ENCODE measurements around the gene MEX3A. TPM values are rescaled to one million over a fixed set of nuclear protein-coding genes. Genes with fewer than 3 reads are reported as not detected.
"Not testable (repeated sequence)": the region's sequence is repeated elsewhere in the genome, so short reads cannot be mapped to it uniquely, and the experiment has no call there.

The MEX3A gene
- polyA plus RNA-seq, 6 donors from 2014 or later: 0.05 to 0.13 TPM; not detected in 4

DNA sequence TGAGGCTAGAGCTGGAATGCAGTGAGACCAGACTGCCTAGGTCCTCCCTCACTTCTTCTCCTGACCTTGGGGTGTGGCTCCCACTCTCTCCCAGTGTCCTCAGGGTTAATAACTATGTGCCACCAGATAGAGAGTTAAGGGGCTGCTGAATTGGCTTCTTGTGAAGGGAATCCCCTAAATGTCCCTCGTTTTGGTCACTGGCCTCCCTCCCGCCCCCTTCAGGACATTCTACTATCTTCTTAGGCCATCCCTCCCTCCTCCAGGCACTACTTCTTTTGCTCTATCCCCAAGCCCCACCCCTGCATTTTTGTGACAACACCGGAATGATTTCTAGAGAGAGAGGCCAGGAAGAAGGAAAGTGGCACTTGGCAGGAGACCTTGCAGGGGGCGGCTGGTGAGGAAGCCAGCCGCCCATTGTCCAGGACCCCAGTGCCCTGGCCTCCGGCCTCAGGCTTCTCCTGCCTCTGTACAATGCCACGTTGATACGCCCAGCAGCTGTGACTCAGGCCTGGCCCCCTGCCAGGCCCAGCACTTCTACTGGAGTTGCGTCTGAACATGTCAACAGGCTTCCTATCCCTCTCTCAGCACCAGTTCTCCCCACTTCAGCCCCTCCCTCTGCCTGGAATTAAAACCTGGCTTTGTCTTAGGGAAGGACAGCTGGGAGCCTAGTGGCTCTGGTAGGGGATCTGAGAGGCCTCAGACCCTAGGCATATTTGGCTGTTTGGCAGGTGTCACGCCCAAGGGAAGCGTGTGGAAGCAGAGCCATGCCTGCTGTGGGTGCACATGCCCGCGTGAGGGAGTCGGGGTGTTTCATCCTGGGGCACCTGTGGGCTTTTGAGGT lies 41.3 kb upstream of the MEX3A start:
- no peak overlapping the region for H3K4me3 Mint-ChIP-seq
- DNase-seq: no peak
- no peaks in the 10 kb centered on the region for H3K9me3 Mint-ChIP-seq
- peak overlapping the region in 4 of 6 donors; percentile 11 to 70 (median 26) for H3K27ac Mint-ChIP-seq
- H3K4me1 Mint-ChIP-seq: peaks cover 11 to 23% (median 14%) of the 10 kb centered on the region in 3 donors
- H3K36me3 Mint-ChIP-seq: no peaks in the 10 kb centered on the region
- peak; percentile 14 to 15 for ATAC-seq (ENCODE audit: low read depth in 2 of 2)
- peaks cover 27 to 46% (median 41%) of the 10 kb centered on the region in 3 donors for H3K27me3 Mint-ChIP-seq

DNA sequence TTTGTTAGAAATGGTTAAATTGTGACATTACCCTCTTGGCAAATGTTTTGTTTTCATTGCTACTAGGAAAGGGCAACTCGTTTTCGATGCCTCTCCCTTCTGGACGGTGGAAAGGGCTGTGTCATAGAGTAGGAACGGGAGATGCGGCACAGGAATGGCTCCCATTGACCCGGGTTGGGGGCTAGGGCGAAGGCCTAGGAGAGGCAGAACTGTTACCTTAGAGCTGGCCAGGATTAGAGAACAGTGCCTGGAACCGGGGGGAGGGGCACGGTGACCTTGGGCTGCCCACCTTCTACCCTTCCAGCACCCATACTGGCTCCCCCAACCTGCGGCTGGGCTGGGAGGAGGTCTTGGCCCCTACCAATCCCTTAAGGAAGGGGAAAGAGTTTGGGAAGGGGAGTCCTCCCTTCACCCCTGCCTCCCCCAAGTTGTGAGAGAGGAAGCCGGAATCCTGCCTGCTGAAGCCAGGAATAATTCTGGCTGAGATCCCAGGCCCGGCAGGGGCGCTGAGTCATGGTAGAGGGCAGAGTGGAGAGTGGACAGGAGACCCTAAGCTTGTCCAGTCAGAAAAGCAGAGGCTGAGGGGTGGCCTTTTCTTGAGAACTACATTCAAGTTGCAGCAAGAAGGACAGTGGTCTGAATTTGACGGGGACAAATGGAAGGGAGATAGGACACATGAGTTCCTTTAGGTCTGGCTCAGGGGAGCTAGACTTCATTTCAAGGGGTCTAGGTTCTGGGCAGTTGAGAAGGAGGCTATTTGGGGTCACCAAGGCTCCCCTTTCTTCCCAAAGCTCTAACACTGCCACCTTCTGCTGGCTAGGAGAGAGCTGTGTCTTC lies 40.5 kb upstream of the MEX3A start:
- H3K36me3 Mint-ChIP-seq: no peaks in the 10 kb centered on the region
- H3K4me3 Mint-ChIP-seq: no peak overlapping the region
- no peak for DNase-seq
- no peak for ATAC-seq (ENCODE audit: low read depth in 2 of 2)
- H3K4me1 Mint-ChIP-seq: peaks cover 11 to 23% (median 12%) of the 10 kb centered on the region in 3 donors
- peak overlapping the region in 4 of 6 donors; percentile 70 to 91 (median 84) for H3K27ac Mint-ChIP-seq
- H3K9me3 Mint-ChIP-seq: no peaks in the 10 kb centered on the region
- H3K27me3 Mint-ChIP-seq: peaks cover 31 to 52% (median 47%) of the 10 kb centered on the region in 3 donors

DNA sequence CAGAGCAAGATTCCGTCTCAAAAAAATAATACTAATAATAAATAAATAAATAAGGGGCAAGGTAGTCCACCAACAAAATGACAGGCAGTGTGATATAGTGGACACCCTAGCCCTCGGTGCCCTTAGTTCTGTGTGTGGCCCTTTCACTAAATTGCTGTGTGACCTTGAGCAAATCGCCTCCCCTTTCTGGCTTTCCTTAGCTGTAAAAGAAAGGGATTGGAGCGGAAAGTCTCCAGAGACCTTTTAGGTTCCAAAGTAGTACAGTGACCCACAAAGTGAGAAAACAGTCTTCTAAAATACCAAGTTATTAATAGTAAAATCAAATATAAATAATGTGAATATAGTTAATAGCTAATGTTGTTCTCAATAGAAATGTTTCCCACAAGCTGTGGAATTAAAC lies 39.8 kb upstream of the MEX3A start:
- no peak overlapping the region for H3K4me3 Mint-ChIP-seq
- peaks cover 6 to 23% (median 11%) of the 10 kb centered on the region in 3 donors for H3K4me1 Mint-ChIP-seq
- H3K9me3 Mint-ChIP-seq: no peaks in the 10 kb centered on the region
- H3K36me3 Mint-ChIP-seq: no peaks in the 10 kb centered on the region
- no peak for ATAC-seq (ENCODE audit: low read depth in 2 of 2)
- DNase-seq: no peak
- peaks cover 28 to 57% (median 47%) of the 10 kb centered on the region in 3 donors for H3K27me3 Mint-ChIP-seq
- peak overlapping the region in 3 of 6 donors; percentile 70 to 91 (median 85) for H3K27ac Mint-ChIP-seq

DNA sequence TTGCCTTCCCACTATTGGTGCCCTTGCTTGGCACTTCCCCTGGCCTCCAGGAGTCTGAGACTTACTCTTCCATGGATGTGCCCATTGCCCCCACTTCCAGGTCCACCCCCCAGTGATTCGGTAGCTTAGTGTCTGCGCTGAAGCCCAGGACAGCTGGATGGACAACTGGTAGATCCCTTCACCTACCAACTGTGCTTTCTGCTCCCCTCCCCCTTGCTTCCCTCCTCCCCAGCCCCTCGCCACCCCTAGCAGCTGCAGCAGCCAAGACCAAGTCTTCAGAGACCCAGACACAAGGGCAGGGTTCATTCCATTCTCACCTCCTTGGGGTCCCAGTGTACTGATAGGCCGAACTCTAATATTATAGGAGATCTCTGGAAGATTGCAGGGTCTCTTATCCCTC lies 39.2 kb upstream of the MEX3A start:
- Mint-ChIP-seq H3K4me1 (peaks cover 7 to 24% (median 12%) of the 10 kb centered on the region in 3 donors), H3K27ac (peak overlapping the region in 1 of 6 donors; percentile 20), H3K9me3 (no peaks in the 10 kb centered on the region), H3K36me3 (peaks cover 0 to 2% of the 10 kb centered on the region in 2 donors), H3K4me3 (no peak overlapping the region), H3K27me3 (peaks cover 30 to 60% (median 51%) of the 10 kb centered on the region in 3 donors)
- ATAC-seq (ENCODE audit: low read depth in 2 of 2): no peak
- DNase-seq: no peak

DNA sequence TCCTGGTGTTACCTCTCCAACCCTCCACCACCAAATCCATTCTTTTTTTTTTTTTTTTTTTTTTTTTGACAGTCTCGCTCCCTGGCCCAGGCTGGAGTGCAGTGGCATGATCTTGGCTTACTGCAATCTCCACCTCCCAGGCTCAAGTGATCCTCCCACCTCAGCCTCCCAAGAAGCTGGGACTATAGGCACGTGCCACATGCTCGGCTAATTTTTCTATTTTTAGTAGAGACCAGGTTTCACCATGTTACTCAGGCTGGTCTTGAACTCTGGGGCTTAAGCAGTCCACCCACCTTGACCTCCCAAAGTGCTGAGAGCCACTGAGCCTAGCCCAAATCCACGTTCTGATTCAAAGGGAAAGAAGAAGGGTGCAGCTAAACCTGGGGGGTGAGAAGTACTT lies 38.7 kb upstream of the MEX3A start:
- DNase-seq, H3K4me3 Mint-ChIP-seq: not testable (repeated sequence)
- peak overlapping the region in 1 of 6 donors; percentile 20 for H3K27ac Mint-ChIP-seq

DNA sequence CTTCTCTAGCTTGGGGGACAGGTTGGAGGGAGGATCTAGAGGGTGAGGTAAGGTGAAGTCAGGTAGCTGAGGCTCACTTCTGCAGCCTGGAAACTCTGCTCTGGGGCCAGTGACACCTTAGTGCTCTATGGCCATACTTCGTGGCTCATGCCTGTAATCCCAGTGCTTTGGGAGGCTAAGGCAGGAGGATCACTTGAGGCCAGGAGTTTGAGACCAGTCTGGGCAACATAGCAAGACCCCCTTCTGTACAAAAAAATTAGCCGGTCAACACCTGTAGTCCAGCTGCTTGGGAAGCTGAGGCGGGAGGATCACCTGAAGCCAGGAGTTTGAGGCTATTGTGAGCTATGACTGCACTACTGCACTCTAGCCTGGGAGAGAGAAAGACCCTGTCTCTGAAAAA lies 38.1 kb upstream of the MEX3A start:
- no peaks in the 10 kb centered on the region for H3K9me3 Mint-ChIP-seq
- H3K27me3 Mint-ChIP-seq: peaks cover 39 to 67% (median 62%) of the 10 kb centered on the region in 3 donors
- peak overlapping the region in 3 of 6 donors; percentile 36 to 94 (median 69) for H3K27ac Mint-ChIP-seq
- ATAC-seq (ENCODE audit: low read depth in 2 of 2): no peak
- H3K4me1 Mint-ChIP-seq: peaks cover 13 to 27% (median 18%) of the 10 kb centered on the region in 3 donors
- DNase-seq: no peak
- H3K4me3 Mint-ChIP-seq: no peak overlapping the region
- peaks cover 0 to 8% of the 10 kb centered on the region in 2 donors for H3K36me3 Mint-ChIP-seq

More for the DNA sequence above, 38.7 kb upstream of the MEX3A start:
- not testable (repeated sequence) for ATAC-seq (ENCODE audit: low read depth in 2 of 2); H3K9me3 Mint-ChIP-seq; H3K36me3 Mint-ChIP-seq
- peaks cover 7 to 24% (median 16%) of the 10 kb centered on the region in 3 donors for H3K4me1 Mint-ChIP-seq
- H3K27me3 Mint-ChIP-seq: peaks cover 35 to 61% (median 55%) of the 10 kb centered on the region in 3 donors

DNA sequence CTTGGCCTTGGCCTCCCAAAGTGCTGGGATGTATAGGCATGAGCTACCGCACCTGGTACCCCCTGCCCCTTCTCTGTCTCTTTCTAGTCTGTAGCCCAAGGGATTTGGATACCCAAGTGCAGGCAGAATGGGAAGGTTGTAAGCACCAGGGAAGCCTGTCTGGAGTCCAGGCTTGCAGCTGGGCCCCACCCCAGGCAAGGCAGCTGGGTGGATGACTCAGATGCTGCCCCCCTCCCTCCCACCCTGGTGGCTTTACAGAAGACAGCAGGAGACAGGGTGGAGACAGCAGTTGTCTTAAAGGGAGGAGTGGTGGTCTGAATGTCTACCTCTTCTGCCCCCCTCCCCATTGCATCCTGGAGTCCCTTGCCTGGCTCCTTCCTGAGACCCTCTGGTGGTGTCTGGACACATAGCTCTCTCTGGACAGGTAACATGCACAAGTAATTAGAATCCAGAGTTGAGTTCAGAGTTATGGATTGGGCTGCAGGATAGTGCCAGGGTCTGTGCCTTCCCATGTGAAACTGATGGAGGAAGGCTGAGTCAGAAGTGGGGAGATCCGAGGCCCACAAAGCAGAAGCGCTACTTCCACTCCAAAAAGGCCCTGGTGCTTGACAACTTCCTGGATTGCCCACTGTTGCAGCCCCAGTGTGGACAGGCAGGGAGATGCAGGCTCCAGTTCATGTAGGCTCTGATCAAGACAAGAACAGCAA lies 37.4 kb upstream of the MEX3A start:
- DNase-seq (no peak), ATAC-seq (ENCODE audit: low read depth in 2 of 2) (peak; percentile 28 to 55)
- H3K4me3 Mint-ChIP-seq: no peak overlapping the region
- peaks cover 45 to 69% (median 68%) of the 10 kb centered on the region in 3 donors for H3K27me3 Mint-ChIP-seq
- H3K36me3 Mint-ChIP-seq: peaks cover 0 to 8% of the 10 kb centered on the region in 2 donors
- peak overlapping the region in 2 of 6 donors; percentile 69 to 94 for H3K27ac Mint-ChIP-seq
- H3K9me3 Mint-ChIP-seq: no peaks in the 10 kb centered on the region
- H3K4me1 Mint-ChIP-seq: peaks cover 18 to 33% (median 24%) of the 10 kb centered on the region in 3 donors

DNA sequence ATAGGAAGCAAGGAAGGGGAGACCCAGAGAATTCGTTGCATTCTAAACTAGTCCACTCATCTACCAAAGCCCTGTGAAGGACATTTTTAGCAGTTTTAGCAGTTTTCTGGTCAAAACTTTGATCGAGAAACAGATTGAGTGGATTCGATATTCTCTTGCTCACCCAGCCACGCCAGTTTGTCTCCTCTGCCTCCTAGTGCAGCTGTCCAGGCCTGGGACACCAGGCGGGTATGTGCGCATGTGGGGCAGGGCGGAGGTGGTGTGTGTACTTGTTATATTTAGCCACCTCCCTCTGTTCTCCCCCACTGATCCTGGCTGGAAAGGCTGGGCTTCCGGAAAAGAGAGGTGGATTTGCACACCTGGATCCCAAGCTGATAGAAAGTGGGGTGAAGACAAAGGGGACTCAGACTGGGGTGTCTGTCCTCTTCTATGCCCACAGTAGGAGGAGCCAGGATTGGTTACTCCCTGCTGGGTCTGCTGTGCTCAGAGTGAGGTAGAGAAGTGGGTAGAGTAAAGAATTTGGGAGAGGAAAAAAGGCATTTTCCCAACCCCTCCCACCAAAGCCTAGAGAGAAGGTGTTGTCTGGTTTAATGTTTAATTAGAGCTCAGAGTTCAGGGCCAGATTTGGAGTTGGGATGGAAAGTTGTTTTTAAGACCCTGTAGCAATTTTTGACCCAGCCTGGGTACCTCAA lies 36.1 kb upstream of the MEX3A start:
- ATAC-seq (ENCODE audit: low read depth in 2 of 2) (no peak), DNase-seq (no peak)
- Mint-ChIP-seq H3K4me3 (no peak overlapping the region), H3K36me3 (peaks cover 0 to 8% of the 10 kb centered on the region in 2 donors), H3K9me3 (no peaks in the 10 kb centered on the region), H3K27ac (peak overlapping the region in 1 of 6 donors; percentile 9), H3K27me3 (peaks cover 50 to 74% (median 73%) of the 10 kb centered on the region in 3 donors), H3K4me1 (peaks cover 18 to 30% (median 25%) of the 10 kb centered on the region in 3 donors)

DNA sequence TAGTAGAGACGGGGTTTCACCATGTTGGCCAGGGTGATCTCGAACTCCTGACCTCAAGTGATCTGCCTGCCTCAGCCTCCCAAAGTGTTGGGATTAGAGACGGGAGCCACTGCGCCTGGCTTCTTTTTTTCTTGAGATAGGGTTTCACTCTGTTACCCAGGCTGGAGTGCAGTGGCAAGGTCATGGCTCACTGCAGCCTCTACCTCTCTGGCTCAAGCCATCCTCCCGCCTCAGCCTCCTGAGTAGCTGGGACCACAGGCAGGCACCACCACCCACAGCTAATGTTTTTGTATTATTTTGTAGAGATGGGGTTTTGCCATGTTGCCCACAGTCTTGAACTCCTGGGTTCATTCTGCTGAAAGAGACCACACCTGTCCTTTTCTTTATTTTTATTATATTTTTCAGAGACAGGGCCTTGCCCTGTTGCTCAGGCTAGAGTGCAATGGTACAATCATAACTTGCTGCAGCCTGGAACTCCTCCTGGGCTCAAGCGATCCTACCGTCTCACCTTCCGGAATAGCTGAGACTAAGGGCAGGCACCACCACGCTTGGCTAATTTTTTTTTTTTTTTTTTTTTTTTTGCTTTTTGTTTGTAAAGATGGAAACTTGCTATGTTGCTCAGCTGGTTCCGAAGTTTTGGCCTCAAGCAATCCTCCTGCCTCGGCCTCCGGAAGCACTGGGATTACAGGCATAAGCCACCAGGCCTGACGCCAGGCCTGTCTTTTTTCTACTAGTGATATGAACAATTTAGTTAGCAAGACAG lies 35.3 kb upstream of the MEX3A start:
- DNase-seq: no peak
- Mint-ChIP-seq H3K36me3 (peaks cover 0 to 8% of the 10 kb centered on the region in 2 donors), H3K27me3 (peaks cover 45 to 74% (median 73%) of the 10 kb centered on the region in 3 donors), H3K27ac (no peak overlapping the region), H3K9me3 (no peaks in the 10 kb centered on the region), H3K4me1 (peaks cover 18 to 30% (median 24%) of the 10 kb centered on the region in 3 donors), H3K4me3 (no peak overlapping the region)
- no peak for ATAC-seq (ENCODE audit: low read depth in 2 of 2)

DNA sequence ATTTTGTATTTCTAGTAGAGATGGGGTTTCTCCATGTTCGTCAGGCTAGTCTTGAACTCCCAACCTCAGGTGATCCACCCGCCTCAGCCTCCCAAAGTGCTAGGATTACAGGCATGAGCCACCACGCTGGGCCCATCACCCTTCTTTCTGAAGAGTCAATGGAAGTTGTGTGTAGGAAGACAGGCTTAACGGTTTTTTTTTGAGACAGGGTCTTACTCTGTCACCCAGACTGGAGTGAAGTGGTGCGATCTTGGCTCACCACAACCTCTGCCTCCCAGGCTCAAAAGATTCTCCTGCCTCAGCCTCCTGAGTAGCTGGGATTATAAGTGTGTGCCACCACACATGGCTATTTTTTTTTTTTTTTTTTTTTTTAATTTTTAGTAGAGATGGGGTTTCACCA lies 34.5 kb upstream of the MEX3A start:
- H3K36me3 Mint-ChIP-seq; DNase-seq; H3K9me3 Mint-ChIP-seq; ATAC-seq (ENCODE audit: low read depth in 2 of 2): not testable (repeated sequence)
- Mint-ChIP-seq H3K4me3 (peak overlapping the region in 6 of 8 donors; percentile 20 to 88 (median 75)), H3K27ac (peak overlapping the region in 1 of 6 donors; percentile 92), H3K4me1 (peaks cover 18 to 30% (median 20%) of the 10 kb centered on the region in 3 donors), H3K27me3 (peaks cover 41 to 74% (median 71%) of the 10 kb centered on the region in 3 donors)

DNA sequence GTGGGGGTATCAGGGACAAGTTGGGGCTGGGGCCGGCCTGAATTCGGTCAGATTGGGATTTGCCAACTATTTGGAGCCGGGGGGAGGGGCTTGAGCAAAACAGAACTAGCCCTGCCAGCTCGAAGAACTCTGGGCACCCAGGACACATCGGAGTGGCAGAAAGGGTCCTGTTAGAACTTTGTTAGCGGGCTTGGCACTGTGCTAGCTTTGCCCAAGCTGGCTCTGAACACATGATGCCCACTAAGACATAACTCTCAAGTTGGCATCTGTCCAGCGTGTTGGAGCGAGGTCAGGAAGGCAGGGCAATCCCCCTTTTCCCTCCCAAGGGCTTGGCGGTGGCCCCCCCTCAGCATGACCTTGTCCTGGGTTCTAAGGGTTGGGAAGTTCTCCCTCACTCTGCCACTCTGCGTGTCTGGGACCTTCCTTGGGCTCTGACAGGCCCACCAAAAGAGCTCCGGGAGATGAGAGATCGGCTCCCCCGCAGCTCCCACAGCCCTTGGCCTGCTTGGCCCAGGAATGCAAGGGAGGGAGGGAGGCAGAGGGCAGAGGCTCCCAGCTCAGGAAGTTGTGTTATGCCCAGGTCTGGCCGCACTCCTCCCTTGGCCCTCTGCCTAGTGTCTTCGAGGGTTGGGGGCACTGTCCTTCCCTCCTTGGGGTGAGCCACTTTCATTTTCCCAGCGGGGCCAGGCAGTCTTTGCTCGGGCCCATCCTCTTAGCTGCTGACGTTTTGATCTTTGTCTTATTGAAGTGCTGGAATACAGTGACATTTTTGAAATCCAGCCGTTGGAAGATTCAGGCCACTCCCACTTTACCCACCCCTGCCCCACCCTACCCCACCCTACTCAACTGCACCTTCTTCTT lies 33.5 kb upstream of the MEX3A start:
- Mint-ChIP-seq H3K4me1 (peaks cover 18 to 30% (median 20%) of the 10 kb centered on the region in 3 donors), H3K27ac (peak overlapping the region; percentile 82 to 98 (median 92))
- no peak for DNase-seq

More for the DNA sequence above, 33.5 kb upstream of the MEX3A start:
- Mint-ChIP-seq H3K27me3 (peaks cover 44 to 83% (median 69%) of the 10 kb centered on the region in 3 donors), H3K4me3 (peak overlapping the region; percentile 84 to 92 (median 88)), H3K9me3 (no peaks in the 10 kb centered on the region), H3K36me3 (peaks cover 0 to 8% of the 10 kb centered on the region in 2 donors)
- peak; percentile 17 to 29 for ATAC-seq (ENCODE audit: low read depth in 2 of 2)

All from naive B cell (primary cell).